GM19043 (cell line): ENCODE measurements around the gene NPM1.

Experiments
- ATAC-seq: cut with Tn5 transposase; IDR thresholded peaks from one replicate; pipeline ENCODE4 v1.9.1; 2021; ENCODE audit warnings: low read depth; ENCODE audit not compliant: unreplicated experiment

Gene NPM1

DNA sequence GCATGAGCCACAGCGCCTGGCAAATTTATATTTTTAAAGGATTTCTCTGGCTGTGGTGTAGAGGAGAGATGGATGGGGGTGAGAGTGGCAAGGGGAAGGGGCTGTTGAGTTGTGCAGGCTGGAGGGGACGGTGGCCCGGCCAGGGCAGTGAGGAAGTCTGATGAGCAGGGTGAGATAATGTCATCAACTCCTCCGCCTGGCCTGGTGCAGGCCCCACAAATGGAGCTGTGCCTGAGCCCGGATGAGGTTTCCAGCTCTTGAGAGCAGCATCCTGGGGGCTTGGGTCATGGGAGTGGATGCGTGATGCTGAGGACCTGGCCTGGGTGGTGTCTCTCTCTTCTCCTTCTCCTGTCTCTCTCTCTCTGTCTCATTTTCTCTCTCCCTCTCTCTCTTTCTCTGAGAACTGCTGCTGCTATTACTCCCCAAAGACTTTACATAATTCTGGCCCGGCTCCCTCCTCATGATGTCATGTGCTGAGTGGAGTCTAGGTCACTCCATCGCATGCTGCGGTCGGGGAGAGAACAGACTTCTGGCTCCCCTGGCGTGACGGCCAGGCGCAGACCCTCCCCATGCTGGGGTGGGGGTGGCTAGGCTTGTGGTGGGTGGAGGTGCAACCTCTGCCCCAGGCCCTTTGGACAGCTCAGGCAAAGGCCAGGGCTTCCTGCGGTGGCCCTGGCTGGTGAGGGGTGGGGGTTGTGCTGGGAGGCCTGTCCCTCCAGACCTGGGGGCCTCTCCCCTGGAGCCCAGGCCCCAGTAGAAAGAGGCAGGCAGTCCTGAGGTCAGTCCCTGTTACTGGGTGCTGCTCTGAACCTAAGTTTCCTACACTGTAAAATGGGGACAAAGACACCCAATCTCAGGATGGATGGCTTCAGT lies 58.2 kb downstream of the NPM1 start:
- no peak for ATAC-seq

- ATAC-seq: no peak
These were observed 59.6 kb downstream of the NPM1 start for GRCh38 chr5:171447226-171447625.

- ATAC-seq: no peak
These were observed 61.8 kb downstream of the NPM1 start for GRCh38 chr5:171449426-171449825.

- ATAC-seq: no peak
These were observed 63.0 kb downstream of the NPM1 start for GRCh38 chr5:171450423-171451331.

DNA sequence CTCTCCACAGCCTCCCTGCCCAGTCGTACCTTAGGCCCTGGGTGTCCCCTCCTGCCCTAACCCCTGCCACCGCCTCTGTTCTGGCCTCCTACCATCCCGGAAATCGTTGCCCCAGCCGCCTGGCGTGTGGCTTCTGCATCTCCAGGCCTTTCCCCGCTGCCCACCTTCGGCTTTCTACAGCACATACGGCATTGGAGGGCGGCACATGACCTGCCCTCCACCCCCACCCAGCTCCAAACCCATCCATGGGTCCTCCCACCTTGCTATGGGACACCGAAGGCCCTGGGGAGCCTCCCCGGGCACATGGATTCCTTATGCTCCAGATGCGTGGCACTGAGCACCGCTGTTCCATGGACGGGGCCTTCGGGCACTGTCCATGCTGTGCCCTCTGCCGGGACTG lies 63.8 kb downstream of the NPM1 start:
- ATAC-seq: no peak

GRCh38 chr5:171453056-171453725 lies 65.5 kb downstream of the NPM1 start:
- no peak for ATAC-seq

GRCh38 chr5:171453988-171454387 lies 66.3 kb downstream of the NPM1 start:
- no peak for ATAC-seq

DNA sequence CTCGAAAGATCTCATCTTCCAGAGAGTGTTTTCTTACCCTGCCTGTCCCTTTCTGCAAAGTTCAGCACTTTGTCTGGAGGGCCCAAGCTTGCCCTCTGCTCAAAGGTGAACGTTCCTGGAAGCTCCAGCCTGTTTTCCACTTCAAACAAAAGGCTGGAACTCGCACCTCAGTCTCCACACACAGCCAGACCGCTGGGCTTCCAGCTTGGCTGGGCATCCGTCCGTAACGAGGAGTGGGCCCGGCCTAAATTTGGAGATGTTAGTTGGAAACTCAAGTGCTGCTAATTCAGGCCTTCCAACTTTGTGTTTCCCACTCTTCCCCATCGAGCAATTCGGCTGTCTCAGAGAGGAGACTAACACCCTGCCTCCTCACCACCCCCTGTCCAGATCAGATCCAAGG lies 66.9 kb downstream of the NPM1 start:
- no peak for ATAC-seq

GRCh38 chr5:171455522-171455921 lies 67.9 kb downstream of the NPM1 start:
- no peak for ATAC-seq

DNA sequence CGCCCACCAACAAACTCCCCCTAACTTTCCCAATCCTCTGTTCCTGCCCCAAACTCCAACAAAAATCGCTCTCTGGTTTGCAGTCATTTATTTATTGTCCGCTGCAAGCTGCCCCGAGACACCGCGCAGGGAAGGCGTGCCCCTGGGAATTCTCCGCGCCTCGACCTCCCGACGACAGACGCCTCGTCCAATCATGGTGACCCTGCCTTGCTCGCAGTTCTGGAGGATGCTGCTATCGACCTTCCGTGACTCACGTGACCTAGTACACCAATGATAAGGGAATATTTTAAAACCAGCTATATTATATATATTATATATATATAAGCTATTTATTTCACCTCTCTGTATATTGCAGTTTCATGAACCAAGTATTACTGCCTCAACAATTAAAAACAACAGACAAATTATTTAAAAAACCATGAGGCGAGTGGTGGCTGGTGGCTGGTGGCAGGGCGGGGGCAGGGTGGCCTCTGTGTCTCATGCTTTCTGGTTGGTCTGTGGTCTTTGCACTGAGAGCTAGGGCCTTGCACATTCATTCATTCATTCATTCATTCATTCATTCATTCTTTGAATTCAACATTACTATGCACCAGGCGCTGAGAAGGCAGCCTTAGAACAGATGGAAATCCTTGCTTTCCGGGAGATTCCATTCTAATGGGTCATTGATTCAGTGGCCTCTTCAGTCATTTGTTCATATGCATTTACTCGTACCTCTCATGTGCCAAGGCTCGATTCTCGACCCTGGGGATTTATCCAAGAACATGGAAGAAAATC lies 69.7 kb downstream of the NPM1 start:
- ATAC-seq: no peak

DNA sequence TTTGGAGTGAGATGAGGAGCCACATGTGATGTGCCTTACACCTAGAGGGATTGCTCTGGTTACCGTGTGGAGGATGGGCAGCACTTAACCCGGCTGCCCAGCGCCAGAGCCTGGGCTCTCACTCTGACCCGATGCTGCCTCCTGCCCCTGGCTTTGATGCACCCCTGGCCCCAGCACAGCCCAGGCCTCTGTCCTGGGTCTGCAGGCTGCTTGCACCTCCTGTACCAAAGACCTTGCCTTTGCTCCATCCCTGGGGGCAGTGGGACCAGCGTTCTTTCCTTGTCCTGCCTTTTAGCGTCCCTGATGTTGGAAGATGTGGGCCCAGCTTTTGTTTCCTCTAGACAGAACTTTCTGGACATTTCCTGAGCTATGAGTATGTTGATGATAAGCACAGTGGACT lies 72.2 kb downstream of the NPM1 start:
- no peak for ATAC-seq
